DOHH2 (cell line): ENCODE results near the gene USP6NL.

ENCODE experiments used
- H3F3A ChIP-seq: fragments of 200-600 bp; sonication (generic), shearing (Covaris generic); 2 replicates; pipeline ENCODE4 v1.6.0; 2016; ENCODE audit warnings: antibody characterized with exemption, mild to moderate bottlenecking; ENCODE audit not compliant: control insufficient read depth, insufficient read depth
- H3K27ac ChIP-seq: fragments of 200-600 bp; sonication (generic); 2 replicates; pipeline ENCODE4 v1.5.1; 2014; ENCODE audit warnings: low read depth, mild to moderate bottlenecking, low read length, moderate library complexity
- H3K27me3 ChIP-seq: fragments of 200-600 bp; sonication (generic); 2 replicates; pipeline ENCODE4 v1.6.1; 2014; ENCODE audit warnings: mild to moderate bottlenecking, low read length, mixed read lengths; ENCODE audit not compliant: control insufficient read depth
- H3K36me3 ChIP-seq: fragments of 200-600 bp; sonication (generic); 2 replicates; pipeline ENCODE4 v1.6.1; 2014; ENCODE audit warnings: mild to moderate bottlenecking, low read length, moderate library complexity, mixed read lengths; ENCODE audit not compliant: control insufficient read depth
- H3K4me1 ChIP-seq: fragments of 200-600 bp; sonication (generic); 2 replicates; pipeline ENCODE4 v1.6.1; 2014; ENCODE audit warnings: mild to moderate bottlenecking, low read length, mixed read lengths; ENCODE audit not compliant: control insufficient read depth
- H3K4me2 ChIP-seq: fragments of 200-600 bp; sonication (generic); 2 replicates; pipeline ENCODE4 v1.6.0; 2014; ENCODE audit warnings: mild to moderate bottlenecking, low read length, moderate library complexity
- H3K4me3 ChIP-seq: fragments of 200-600 bp; sonication (generic); 2 replicates; pipeline ENCODE4 v1.5.1; 2014; ENCODE audit warnings: mild to moderate bottlenecking, low read length, mixed read lengths
- H3K79me2 ChIP-seq: fragments of 200-600 bp; sonication (generic); 2 replicates; pipeline ENCODE4 v1.6.1; 2014; ENCODE audit warnings: mild to moderate bottlenecking, low read length, mixed read lengths; ENCODE audit not compliant: control insufficient read depth
- H3K9me2 ChIP-seq: fragments of 200-600 bp; sonication (generic); replicated peaks from 2 replicates; pipeline ENCODE4 v1.6.1; 2014; ENCODE audit warnings: mild to moderate bottlenecking, low read length, mixed read lengths; ENCODE audit not compliant: control insufficient read depth
- H3K9me3 ChIP-seq: fragments of 200-600 bp; sonication (generic); 2 replicates; pipeline ENCODE4 v1.6.1; 2014; ENCODE audit warnings: antibody characterized with exemption, low read length, mixed read lengths; ENCODE audit not compliant: control insufficient read depth, insufficient read depth
- H4K20me1 ChIP-seq: fragments of 200-600 bp; sonication (generic); 2 replicates; pipeline ENCODE4 v1.6.0; 2014; ENCODE audit warnings: low read depth, mild to moderate bottlenecking, antibody characterized with exemption, low read length, moderate library complexity; ENCODE audit not compliant: control insufficient read depth, insufficient read depth
- EZH2phosphoT487 ChIP-seq: fragments of 200-600 bp; sonication (generic); IDR thresholded peaks from 2 replicates; pipeline ENCODE4 v1.6.1; 2017; ENCODE audit warnings: borderline replicate concordance, mild to moderate bottlenecking, antibody characterized with exemption, low read length, moderate library complexity, mixed read lengths
- TF ChIP-seq, protein P1 (sequence below): fragments of 200-600 bp; sonication (generic); IDR thresholded peaks from one replicate; pipeline ENCODE4 v1.5.1; 2014; ENCODE audit warnings: antibody characterized with exemption, mild to moderate bottlenecking, low read depth, low read length; ENCODE audit not compliant: poor library complexity, severe bottlenecking

Gene USP6NL

DNA sequence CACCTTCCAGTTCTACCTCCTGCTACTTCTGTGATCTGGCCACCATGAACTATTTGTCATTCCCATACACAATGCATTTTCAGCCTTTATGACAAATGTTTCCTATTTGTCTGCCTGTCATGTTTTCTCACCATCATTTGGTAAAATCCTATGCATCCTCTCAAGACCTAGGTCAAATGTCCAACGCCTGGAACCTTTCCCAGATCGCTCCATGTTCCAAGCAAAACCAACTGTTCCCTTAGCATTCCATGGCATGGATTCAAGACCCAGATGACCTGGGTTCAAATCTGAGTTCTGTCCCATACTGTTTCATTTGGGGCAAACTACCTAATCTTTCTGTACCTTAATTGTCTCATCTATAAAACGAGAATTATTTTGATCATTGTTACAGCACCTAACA lies 98.9 kb downstream of the USP6NL start:
- H3K9me2 ChIP-seq: no peaks in the 10 kb centered on the region
- H3K4me1 ChIP-seq: peaks cover 24% of the 10 kb centered on the region
- H3K4me3 ChIP-seq: no peak overlapping the region
- H3K27me3 ChIP-seq: no peaks in the 10 kb centered on the region
- peaks cover 2% of the 10 kb centered on the region for H4K20me1 ChIP-seq
- H3K9me3 ChIP-seq: no peaks in the 10 kb centered on the region
- peaks cover 29% of the 10 kb centered on the region for H3F3A ChIP-seq
- no peak overlapping the region for H3K27ac ChIP-seq
- no peak for TF ChIP-seq EZH2phosphoT487
- TF ChIP-seq, protein P1, sequence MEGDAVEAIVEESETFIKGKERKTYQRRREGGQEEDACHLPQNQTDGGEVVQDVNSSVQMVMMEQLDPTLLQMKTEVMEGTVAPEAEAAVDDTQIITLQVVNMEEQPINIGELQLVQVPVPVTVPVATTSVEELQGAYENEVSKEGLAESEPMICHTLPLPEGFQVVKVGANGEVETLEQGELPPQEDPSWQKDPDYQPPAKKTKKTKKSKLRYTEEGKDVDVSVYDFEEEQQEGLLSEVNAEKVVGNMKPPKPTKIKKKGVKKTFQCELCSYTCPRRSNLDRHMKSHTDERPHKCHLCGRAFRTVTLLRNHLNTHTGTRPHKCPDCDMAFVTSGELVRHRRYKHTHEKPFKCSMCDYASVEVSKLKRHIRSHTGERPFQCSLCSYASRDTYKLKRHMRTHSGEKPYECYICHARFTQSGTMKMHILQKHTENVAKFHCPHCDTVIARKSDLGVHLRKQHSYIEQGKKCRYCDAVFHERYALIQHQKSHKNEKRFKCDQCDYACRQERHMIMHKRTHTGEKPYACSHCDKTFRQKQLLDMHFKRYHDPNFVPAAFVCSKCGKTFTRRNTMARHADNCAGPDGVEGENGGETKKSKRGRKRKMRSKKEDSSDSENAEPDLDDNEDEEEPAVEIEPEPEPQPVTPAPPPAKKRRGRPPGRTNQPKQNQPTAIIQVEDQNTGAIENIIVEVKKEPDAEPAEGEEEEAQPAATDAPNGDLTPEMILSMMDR: no peak
- H3K79me2 ChIP-seq: peaks cover 68% of the 10 kb centered on the region
- no peak overlapping the region for H3K4me2 ChIP-seq
- peaks cover 70% of the 10 kb centered on the region for H3K36me3 ChIP-seq

DNA sequence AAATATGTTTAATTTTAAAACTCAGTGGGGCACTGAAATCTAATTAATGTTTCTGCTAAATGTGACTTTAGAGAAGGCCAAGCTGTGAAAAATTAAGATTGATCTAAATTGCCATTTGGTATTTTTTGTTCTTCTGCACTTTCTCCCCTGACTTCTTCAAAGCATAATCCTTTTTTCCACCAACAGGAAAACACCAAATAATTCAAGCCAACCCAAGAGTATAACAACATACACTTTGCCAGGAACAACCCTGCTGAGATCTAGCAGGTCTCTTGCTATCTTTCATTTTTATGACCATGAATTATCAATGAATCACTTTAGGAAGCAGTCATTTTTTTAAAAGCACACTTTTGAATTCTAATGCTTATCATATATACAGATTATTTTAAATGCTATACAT lies 100.1 kb downstream of the USP6NL start:
- Histone ChIP-seq H4K20me1 (peaks cover 2% of the 10 kb centered on the region), H3K9me3 (no peaks in the 10 kb centered on the region), H3F3A (peaks cover 18% of the 10 kb centered on the region), H3K4me1 (peaks cover 12% of the 10 kb centered on the region), H3K4me2 (no peak overlapping the region), H3K27ac (no peak overlapping the region), H3K9me2 (no peaks in the 10 kb centered on the region), H3K36me3 (peaks cover 67% of the 10 kb centered on the region), H3K27me3 (no peaks in the 10 kb centered on the region), H3K79me2 (peaks cover 59% of the 10 kb centered on the region), H3K4me3 (no peak overlapping the region)
- no peak for TF ChIP-seq EZH2phosphoT487
- TF ChIP-seq, protein P1: no peak

DNA sequence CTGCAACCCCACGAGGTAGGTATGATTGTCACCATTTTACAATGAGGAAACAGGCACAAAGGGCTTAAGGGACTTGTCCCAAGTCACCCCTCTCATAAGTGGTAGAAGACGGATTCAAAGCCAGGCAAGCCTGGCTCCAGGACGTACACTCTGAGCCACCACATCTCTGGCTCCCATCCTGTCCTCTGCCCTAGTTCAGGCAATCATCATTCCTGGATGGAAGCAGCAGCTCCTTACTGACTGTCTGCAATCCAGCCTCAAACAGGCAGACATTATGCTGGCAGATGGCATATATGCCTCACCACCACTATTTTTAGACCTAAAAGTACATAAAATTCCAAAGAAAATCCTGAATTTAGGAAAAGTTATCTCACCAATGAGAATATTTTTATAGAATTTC lies 100.7 kb downstream of the USP6NL start:
- no peak overlapping the region for H3K4me2 ChIP-seq
- no peak overlapping the region for H3K4me3 ChIP-seq
- H3K27ac ChIP-seq: no peak overlapping the region
- H3K27me3 ChIP-seq: no peaks in the 10 kb centered on the region
- TF ChIP-seq, protein P1: no peak
- TF ChIP-seq EZH2phosphoT487: no peak
- H3K9me2 ChIP-seq: no peaks in the 10 kb centered on the region
- peaks cover 54% of the 10 kb centered on the region for H3K79me2 ChIP-seq
- H3K4me1 ChIP-seq: peaks cover 6% of the 10 kb centered on the region
- H3F3A ChIP-seq: peaks cover 13% of the 10 kb centered on the region; the same call in 1 of the 2 replicates
- H4K20me1 ChIP-seq: peaks cover 2% of the 10 kb centered on the region
- H3K36me3 ChIP-seq: peaks cover 65% of the 10 kb centered on the region
- H3K9me3 ChIP-seq: no peaks in the 10 kb centered on the region
